NCI-H2227 (cell line): ENCODE measurements around the gene SERTAD2.
A peak's percentile ranks its signal among the peaks of the same experiment; 100 is the strongest.

Source experiments
- DNase-seq: peaks from one replicate; lab custom pipeline; 2025; ENCODE audit not compliant: unreplicated experiment; lab: John Stamatoyannopoulos, UW

The SERTAD2 gene

DNA sequence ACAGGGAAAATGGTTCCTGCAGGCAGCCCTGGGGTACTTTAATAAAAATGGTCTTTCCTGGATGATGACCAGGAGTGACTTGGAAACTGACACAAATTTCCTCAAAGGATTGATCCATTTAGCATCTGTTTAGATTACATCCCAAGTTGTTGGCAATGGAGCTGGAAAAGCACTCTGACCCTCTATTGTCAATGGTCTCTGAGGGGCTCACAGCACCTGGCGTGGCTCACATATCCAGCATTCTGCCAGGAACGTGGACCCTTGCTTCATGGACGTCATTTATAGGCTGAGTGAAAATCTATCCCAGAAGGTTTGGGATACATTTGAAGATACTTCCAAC is 43.8 kb downstream of the SERTAD2 start:
- DNase-seq = no peak

DNA sequence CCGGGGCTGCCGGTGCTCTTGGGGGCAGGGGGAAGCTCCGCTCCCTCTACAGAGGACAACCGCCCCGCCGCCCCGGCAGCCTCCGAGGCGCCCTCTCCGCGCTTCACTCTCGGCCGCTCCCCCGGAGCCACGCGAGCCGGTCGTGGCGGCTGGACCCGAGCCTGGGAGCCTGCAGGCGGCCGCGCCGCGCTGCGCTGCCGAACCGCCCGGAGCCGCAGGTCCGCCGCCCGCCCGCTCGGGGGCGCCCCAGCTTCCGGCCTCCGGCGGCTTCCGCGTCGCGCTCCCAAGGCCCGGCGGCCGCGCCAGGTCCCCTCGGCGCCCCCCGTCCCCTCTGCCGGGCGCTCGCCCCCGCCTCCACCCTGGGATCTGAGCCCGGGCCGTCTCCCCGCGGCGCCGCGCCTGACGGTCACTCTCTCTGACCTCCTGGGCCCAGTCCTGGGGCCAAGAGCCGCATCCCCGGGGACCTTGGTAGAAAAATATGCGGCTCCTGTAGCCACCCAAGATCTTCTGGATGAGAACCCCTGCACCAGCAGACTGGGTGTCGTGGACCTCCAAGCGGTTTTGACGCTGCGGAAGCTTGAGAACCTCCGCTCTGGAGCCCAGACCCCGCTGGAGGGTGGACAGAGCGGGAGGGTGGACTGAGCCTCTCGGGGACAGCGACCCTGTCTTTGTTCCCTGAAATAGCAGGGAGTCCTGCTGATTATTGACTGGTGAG is 44.3 kb downstream of the SERTAD2 start:
- DNase-seq = peak; percentile 71

DNA sequence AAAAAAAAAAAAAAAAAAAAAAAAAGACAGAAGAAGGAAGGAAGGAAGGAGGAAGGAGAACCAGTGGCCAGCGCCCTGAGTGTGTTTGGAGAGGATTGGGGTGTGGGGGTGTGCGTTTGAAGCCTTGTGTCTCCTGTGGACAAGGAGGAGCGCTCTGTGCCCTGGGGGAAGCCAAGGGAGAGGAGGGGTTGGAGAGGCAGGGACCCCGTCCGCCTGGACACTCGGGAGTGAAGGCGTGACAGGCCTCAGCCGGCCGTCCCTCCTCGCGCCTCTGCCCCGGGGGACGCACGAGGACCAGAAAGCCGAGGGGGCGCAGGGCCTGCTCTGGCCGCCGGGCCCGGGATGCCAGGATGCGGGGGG is 44.9 kb downstream of the SERTAD2 start:
- no peak for DNase-seq

DNA sequence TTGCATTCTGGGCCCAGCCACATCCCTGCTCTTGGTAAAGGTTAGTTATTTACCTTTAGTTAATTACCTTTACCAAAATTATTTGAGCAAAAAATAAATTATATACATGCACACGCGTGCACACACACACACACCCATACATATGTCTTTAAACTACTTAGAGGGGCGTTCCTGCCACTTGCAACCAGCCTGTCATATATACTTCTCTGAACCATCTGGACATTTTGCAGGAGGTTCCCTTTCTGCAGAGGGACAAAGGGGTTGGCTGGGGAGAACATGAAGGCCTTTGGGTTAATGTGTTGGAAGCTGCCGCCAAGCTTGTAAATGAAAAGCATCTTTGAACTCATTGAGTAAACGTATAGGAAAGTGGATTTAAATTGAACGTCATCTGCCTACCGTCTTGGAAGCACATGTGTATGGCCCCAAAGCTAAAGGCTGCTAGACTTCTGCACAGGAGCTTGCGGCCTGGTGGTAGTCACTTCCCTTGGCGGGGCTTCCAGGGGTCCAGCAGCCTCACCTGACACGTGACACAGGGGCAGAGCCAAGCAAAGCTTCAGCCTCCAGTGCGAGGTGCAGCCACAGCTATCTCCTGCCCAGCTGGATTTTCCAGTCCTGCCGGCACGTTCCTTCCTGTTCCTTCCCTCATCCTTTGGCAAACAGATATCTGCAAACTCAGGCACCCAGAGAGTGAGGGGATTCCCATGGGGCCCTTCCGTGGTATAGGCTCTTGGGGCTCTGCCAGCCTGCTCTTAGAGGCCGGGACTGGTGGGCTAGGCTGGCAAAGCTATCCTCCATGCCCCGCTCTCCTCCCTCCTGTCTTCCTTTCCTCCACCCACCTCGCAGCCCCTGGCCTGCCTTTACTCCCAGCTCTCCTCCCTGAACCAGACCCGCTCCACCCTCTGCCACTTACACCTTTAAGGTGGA is 46.1 kb downstream of the SERTAD2 start:
- no peak for DNase-seq

DNA sequence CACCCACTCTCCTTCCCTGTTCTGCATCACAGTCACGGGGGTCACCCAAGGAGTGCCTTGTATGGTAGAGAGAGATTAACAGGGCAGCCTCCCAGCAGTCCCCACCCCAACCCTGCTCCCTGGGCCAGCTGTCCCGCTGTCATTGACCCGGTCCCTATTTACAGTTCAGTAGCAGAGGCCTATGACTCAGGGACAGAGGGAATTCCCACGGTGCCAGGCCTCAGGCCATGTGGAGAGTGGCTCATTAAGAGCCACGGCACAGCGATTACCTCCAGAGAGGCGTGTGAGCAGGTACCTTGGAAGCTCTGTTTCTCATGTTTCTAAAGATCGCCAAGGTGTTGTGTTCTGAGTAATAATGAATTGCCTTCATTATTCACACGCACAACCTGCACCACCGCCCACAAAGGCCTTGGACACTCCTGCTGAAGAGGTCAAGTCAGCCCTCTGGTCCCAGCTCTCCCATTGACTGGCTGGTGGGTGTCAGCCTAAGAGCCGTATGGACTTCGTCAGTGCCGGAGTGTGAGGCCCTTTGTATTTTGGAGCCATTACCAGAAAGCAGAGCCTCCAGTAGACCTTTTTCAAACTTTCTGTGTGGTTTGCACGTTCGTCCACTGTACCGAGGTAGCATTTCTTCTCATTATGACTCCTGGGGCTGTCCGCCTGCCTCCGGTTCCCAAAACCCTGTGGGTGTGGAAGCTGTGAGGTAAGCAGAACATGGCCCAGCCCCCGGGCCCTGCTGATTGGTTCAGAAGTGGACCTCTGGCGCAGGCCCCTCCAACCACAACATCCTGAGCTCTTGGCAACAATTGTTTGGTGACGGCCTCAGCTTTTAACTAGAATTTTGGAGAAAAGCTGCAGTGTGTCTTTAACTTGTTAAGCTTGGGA is 47.0 kb downstream of the SERTAD2 start:
- DNase-seq = no peak

DNA sequence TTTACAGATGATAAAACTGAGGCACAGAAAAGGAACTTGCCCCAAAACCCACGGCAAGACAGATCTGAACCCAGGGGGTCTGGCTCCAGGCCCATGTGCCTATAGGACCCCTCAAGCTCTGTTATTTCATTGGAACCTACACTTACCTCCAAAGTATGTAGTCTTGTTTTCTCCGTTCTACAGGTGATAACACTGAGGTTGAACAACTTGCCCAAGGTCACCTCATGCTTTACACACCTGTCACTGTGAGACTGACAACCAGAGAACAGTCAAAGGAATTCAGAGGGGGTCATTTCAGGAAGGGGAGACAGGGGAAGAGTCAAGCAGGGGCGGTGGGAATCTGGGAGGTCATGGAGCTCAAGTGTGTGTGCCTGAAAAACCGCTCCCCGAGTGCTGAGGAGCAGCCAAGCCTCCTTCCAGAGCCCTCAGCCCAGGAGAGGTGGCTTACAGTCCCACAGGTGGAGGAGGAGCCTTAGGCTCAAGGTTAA is 47.7 kb downstream of the SERTAD2 start:
- no peak for DNase-seq

DNA sequence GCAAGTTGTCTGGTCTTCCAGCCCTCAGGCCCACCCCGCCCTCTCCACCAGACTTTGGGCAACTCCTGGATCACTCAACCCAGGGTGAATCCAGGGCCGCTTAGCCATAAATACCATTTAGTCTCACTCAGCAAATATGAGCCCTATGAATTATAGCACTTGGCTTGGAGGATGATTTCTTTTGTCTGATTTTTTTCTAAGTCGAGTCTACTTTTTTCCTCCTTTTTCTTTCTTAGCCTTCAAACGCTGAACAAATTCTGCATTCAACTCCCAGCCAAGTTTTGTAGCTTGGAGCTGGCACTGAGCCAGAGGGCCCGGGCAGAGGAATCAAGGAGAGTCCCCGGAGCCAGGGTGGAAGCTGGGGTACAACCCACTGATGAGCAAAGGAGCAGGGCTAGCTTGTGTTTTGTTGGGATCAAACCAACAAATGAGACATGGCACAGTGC is 48.7 kb downstream of the SERTAD2 start:
- DNase-seq = no peak

DNA sequence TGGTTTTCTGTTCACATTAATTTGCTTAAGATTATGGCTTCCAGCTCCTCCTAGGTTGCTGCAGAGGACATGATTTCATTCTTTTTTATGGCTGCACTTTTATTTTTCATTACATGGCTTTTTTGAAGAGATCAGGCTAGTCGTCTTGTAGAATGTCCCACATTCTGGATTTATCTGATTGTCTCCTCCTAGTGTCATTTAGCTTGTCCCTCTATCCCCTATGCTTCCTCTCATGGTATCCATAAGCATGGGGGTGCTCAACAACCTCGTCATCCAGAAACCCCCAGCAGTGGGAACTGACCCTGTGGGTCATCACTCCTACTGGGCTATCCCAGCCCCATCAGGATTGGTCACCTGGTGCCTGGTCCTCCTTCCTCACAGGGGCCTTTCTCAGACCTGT is 49.6 kb downstream of the SERTAD2 start:
- no peak for DNase-seq

DNA sequence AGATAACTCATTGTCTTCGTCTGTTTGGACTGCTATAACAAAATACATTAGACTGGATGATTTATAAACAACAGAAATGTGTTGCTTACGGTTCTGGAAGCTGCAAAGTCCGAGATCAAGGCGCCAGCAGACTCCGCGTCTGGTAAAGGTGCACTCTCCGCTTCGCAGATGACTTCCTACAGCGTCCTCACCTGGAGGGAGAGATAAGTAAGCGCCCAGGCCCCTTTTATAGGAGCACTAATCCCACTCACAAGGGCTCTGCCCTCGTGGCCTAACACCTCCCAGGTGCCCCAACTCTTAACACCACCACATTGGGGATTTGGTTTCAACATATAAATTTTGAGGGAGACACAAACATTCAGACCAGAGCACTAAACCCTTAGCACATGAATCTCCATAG is 51.3 kb downstream of the SERTAD2 start:
- no peak for DNase-seq

DNA sequence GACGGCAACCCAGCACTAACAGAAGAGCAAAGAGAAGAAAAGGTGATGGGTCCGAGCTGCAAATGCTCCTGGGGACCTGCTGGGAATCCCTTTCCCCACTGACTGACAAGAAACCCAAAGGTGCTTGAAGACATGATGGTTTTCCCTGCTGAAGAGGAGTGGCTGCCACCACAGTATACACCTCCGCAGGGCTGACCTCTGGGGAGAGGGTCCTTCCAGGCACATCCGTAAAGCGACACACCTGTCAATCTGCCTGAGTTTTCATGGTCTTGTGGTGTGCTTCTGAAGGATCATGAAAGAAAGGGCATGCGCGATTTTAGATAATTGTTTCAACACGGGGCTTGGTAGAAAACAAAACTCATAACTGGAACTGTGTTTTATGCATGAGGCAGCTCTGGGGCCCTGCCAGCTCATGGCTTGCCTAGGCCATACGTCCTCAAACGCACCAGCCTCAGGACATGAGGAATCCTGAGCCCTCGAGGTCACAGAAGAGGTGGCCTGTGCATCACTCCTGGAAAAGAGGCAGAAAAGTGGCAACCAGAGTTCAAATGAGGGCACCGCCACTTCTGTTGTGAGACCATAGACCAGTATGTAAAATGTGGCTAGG is 51.8 kb downstream of the SERTAD2 start:
- DNase-seq = no peak

DNA sequence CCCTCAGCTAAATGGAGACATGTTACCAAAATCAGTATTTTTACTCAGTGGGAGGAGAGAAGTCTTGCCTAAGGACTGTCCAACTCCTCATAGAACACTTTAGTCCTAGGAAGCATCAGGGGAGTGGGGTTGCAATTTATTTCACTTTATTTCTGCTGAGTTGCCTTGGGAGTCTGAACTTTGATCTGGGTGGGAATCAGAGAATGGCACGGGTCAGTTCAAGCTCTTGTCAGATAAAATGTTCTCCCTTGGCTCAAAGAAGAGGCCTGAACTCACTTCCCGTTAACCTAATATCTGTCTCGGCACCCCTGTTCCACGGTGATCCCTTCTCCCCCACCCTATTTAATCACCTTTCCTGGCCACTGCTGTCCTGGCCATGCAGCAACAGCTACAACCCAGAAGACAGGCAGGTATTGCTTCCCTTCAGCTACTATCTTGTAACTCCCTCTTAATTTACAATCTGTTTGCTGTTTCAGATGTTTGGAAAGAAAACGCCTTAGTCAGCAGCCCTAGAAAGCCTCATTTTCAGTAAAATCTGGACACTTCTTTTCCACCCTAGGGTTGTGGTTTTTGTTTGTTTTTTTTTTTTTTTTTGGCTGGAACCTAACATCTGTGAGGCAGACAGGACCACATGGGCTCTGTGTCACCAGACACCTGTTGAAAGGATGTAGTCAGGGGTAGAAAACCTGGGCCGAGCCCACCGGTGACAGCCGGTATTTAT is 52.5 kb downstream of the SERTAD2 start:
- DNase-seq = no peak

DNA sequence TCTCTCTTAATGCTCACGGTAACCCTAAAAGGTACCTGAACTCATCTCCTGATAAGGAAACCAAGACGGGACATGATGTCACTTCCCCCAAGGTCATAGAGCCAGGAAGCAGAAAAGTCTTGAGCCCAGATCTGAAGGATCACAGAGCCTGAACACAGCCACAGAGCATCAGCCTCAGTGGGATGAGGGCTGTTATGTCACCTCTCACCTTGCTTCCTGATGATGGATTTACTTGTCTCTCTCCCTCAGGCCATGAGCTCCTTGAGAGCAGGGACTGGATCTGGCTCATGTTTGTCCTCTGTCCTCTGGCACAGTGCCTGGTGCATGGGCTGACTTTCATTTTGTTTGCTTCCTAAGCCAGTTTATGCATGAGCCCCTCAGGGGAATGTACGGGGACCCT is 54.2 kb downstream of the SERTAD2 start:
- no peak for DNase-seq

DNA sequence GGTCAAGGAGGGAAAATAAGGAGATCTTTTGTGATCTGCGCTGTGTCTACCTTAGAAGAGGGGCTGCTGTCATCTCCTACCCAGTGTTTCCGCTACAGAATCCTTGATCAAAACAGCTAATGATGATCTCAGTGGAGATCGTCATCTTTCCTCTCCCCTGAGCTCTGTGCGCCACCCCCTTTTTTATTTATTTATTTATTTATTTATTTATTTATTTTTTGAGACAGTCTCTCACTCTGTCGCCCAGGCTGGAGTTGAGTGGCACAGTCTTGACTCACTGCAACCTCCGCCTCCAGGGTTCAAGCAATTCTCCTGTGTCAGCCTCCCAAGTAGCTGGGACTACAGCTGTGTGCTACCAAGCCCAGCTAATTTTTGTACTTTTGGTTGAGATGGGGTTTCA is 55.5 kb downstream of the SERTAD2 start:
- no peak for DNase-seq

DNA sequence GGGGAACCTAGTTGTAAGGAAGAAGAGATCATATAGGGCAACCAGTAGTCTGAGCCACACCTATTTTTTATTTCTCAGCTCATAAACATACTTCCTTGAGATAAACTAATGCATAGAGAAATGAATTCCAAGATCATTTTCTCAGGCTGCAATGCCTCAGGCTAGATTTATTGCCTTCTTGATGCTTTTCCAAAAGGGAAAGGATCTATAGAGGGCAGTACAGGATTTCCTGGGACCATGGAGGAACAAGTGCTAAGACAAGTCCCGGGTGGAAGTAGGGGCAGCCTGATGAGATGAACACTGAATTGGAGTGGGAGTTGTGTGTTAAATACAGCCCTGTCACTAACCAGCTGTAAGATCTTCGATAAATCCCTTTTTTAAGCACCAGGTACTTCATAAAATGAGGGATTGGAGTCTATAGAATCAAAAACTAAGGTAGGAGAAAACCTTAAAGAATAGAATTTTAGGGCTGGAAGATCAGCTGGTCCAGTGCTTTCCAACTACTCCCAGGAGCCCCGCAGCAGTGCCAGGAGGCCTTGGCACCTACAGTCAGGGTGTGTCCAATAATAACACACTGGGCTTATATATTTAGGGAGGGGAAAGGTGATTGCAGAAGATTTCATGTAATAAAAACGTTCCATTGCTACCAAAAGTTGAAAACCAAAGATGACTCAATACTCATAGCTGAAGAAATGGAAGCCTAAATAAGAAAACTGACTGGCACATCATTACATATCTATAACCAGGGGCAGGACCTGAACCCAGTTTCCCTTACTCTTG is 58.1 kb downstream of the SERTAD2 start:
- no peak for DNase-seq

DNA sequence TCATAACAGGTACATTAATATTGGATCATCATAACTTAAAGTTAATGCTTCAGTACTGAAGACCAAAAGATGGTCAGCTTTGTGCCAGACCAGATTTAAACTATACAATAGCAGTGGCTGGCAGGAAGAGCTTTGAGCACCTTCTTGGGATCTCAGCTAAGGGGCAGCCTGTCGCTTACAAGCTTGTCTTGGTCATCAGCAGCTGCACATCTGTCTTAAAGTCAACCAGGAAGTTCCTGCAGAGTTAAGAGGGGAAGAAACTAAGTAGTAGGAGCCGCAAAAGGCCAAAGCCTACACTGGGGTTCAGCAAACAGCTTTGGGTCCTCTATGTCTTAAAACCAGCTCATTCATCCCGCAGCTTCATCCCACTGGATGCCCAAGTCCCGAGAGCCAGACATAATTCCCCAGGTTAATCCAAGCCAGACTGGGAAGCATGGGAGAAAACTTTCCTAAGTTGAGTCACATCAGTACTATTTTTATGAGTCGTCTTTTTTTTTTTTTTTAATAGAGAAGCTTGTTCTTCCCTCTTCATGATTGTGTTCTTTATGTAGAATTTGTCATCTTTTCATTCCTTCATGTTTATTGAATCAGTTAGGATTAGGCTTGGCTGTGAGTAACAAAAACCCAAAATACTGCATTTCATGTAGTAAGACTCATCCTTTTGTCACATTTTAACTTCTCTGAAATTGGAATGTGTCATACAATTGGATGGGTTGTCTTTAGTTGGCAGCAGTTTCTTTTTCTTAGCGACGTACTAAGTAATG is 59.3 kb downstream of the SERTAD2 start:
- no peak for DNase-seq

DNA sequence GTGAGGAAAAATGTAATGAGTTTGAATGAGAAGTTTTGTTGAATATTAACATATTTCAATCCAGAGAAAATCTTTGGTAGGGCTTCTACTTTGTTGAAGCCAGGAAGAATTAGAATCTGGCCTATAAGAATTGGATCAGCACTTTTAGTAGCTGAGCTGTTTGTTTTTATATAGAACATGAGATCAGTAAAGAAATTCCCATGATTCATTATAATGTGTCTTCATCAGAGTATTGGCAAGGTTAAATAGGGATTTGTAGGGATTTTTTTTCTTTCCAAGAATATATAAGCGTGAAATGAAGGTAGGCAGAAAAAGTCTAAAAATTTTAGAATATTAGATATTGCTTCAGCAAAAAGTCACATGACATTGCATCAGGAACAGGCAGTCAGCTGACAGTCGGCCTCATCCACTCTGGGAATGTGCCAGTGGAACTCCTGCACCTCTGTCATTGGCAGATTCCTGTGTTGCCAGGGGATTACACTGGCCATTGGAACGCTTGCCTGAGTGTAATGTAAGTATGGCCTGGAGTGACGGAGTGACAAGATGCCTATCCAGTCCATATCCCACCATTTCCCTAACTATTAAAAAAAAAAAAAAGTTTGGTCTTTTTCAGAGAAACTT is 60.6 kb downstream of the SERTAD2 start:
- DNase-seq = no peak

DNA sequence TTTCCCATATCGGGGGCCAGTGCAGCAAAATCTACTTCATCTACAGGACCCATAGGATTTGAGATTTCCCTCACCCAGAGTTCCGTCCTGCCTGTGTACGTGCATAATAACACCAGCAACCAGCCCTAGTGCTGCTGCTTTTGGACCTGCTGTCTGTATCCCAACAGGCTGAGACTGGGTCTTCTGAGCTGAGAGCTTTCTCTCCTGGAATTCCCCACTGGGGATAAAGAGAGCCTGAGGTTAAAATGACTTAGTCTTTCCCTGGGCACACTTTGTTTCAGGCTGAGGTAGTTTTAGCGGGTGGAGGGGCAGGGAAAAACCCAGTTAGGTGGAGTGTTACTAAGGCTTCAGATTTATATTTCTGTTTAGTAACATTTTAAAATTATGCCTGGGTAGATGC is 62.5 kb downstream of the SERTAD2 start:
- no peak for DNase-seq

DNA sequence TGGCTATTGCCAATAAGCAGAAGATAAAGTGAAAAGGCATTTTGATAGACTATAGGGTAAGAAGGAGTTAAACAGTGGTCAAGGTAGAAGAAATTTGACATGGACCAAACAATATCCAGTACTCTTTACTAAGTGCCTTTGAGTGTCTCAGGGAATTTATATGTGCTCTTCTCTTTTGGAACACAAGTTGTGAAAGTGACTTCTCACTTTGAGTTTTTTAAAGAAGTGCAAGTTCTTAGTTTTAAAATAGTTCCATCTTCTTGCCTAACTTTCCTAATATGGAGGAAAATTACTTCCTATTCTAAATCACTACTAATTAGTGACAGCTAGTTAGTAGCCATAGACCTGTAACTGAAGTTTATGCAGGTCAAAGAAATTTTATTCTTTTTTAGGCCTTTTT is 66.2 kb downstream of the SERTAD2 start:
- no peak for DNase-seq
